Measurements from ENCODE around the gene FLOT1. TPM values are rescaled to one million over a fixed set of nuclear protein-coding genes. Genes with fewer than 3 reads are reported as not detected.
A peak's percentile ranks its signal among the peaks of the same experiment; 100 is the strongest.

FLOT1 gene
- total and polyA plus RNA-seq, 9 of the 15 experiments (the other 6 are each of a cell fraction or from before 2014, with no cell fraction given) = 11.7 to 149 (median 118) TPM

GRCh38 chr6:30781743-30782424, 39.4 kb upstream of the FLOT1 start (continued):
- TF ChIP-seq ZNF655 (CRISPR knock-in tag; IDR thresholded peaks at IDR 0.05) = no peak
- TF ChIP-seq TAF9B (IDR thresholded peaks at IDR 0.05; ENCODE audit: partially characterized antibody) = peak; percentile 93
- TF ChIP-seq TRIM28 (IDR thresholded peaks at IDR 0.05) = peak; percentile 73; the same call in 1 of the 2 replicates
- TF ChIP-seq CC2D1A (IDR thresholded peaks at IDR 0.05) = no peak; the same call in none of the 2 replicates
- TF ChIP-seq GTF3C2 (IDR thresholded peaks at IDR 0.05; ENCODE audit: borderline replicate concordance, extremely low read depth, insufficient read length) = no peak
- TF ChIP-seq, protein P1, sequence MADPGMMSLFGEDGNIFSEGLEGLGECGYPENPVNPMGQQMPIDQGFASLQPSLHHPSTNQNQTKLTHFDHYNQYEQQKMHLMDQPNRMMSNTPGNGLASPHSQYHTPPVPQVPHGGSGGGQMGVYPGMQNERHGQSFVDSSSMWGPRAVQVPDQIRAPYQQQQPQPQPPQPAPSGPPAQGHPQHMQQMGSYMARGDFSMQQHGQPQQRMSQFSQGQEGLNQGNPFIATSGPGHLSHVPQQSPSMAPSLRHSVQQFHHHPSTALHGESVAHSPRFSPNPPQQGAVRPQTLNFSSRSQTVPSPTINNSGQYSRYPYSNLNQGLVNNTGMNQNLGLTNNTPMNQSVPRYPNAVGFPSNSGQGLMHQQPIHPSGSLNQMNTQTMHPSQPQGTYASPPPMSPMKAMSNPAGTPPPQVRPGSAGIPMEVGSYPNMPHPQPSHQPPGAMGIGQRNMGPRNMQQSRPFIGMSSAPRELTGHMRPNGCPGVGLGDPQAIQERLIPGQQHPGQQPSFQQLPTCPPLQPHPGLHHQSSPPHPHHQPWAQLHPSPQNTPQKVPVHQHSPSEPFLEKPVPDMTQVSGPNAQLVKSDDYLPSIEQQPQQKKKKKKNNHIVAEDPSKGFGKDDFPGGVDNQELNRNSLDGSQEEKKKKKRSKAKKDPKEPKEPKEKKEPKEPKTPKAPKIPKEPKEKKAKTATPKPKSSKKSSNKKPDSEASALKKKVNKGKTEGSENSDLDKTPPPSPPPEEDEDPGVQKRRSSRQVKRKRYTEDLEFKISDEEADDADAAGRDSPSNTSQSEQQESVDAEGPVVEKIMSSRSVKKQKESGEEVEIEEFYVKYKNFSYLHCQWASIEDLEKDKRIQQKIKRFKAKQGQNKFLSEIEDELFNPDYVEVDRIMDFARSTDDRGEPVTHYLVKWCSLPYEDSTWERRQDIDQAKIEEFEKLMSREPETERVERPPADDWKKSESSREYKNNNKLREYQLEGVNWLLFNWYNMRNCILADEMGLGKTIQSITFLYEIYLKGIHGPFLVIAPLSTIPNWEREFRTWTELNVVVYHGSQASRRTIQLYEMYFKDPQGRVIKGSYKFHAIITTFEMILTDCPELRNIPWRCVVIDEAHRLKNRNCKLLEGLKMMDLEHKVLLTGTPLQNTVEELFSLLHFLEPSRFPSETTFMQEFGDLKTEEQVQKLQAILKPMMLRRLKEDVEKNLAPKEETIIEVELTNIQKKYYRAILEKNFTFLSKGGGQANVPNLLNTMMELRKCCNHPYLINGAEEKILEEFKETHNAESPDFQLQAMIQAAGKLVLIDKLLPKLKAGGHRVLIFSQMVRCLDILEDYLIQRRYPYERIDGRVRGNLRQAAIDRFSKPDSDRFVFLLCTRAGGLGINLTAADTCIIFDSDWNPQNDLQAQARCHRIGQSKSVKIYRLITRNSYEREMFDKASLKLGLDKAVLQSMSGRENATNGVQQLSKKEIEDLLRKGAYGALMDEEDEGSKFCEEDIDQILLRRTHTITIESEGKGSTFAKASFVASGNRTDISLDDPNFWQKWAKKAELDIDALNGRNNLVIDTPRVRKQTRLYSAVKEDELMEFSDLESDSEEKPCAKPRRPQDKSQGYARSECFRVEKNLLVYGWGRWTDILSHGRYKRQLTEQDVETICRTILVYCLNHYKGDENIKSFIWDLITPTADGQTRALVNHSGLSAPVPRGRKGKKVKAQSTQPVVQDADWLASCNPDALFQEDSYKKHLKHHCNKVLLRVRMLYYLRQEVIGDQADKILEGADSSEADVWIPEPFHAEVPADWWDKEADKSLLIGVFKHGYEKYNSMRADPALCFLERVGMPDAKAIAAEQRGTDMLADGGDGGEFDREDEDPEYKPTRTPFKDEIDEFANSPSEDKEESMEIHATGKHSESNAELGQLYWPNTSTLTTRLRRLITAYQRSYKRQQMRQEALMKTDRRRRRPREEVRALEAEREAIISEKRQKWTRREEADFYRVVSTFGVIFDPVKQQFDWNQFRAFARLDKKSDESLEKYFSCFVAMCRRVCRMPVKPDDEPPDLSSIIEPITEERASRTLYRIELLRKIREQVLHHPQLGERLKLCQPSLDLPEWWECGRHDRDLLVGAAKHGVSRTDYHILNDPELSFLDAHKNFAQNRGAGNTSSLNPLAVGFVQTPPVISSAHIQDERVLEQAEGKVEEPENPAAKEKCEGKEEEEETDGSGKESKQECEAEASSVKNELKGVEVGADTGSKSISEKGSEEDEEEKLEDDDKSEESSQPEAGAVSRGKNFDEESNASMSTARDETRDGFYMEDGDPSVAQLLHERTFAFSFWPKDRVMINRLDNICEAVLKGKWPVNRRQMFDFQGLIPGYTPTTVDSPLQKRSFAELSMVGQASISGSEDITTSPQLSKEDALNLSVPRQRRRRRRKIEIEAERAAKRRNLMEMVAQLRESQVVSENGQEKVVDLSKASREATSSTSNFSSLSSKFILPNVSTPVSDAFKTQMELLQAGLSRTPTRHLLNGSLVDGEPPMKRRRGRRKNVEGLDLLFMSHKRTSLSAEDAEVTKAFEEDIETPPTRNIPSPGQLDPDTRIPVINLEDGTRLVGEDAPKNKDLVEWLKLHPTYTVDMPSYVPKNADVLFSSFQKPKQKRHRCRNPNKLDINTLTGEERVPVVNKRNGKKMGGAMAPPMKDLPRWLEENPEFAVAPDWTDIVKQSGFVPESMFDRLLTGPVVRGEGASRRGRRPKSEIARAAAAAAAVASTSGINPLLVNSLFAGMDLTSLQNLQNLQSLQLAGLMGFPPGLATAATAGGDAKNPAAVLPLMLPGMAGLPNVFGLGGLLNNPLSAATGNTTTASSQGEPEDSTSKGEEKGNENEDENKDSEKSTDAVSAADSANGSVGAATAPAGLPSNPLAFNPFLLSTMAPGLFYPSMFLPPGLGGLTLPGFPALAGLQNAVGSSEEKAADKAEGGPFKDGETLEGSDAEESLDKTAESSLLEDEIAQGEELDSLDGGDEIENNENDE (IDR thresholded peaks at IDR 0.05; ENCODE audit: low read depth, low read length) = no peak
- TF ChIP-seq FOXK1 (CRISPR knock-in tag; IDR thresholded peaks at IDR 0.05; ENCODE audit: borderline replicate concordance) = no peak
- TF ChIP-seq, protein P2, sequence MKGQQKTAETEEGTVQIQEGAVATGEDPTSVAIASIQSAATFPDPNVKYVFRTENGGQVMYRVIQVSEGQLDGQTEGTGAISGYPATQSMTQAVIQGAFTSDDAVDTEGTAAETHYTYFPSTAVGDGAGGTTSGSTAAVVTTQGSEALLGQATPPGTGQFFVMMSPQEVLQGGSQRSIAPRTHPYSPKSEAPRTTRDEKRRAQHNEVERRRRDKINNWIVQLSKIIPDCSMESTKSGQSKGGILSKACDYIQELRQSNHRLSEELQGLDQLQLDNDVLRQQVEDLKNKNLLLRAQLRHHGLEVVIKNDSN (CRISPR knock-in tag; IDR thresholded peaks at IDR 0.05) = peak; percentile 88
